T-helper 22 cell (primary cell): ENCODE results near the gene CDC42EP3.

Experiments used
- DNase-seq: peaks from one replicate; pipeline ENCODE4 v3.0.0-alpha.2; 2020; ENCODE audit warnings: low read depth

The CDC42EP3 gene

DNA sequence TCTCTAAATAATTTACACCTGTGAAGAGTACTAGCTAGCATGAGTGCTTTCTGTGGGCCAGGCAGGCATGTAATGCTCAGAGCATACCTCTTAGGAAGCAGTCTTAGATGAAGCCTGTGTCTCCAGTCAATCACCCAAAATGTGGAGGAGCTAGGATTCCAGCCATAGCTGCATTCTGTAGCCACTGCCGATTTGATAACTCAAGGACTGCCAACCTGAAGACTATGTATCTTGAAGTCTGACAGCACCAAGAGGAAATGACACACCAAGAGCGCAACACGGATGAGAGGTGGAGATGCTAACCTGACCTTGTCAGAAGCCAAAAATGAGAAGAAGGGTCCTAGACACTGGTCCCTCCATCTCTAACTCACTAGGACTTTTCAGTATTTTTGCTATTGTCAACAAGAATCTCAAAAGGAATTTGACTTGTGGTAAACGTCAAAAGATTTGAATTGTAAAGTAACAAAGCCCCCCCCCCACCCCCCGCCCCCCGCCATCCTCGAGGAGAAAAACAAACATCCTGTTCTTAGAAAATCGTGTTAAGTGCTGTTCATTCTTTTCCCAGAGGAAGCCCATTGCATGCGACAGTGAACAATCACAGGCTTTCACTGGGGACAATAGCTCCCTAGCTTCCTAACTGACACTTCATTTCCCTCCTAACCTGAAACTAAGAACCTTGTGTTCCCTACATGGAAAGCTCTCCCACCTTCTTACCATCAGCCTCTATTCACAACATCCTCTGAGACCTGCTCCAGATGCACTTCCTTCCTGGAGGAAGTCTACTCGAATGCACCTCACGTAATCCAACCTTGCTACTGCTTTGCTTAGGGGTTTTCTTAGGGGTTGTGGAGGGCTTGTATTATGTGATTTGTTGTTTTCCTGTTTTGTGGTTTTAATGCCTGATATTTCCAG, 14.7 kb downstream of the CDC42EP3 start:
- no peak for DNase-seq

- DNase-seq, result no peak
Observed at GRCh38 chr2:37654932-37655841, 16.3 kb downstream of the CDC42EP3 start.

DNA sequence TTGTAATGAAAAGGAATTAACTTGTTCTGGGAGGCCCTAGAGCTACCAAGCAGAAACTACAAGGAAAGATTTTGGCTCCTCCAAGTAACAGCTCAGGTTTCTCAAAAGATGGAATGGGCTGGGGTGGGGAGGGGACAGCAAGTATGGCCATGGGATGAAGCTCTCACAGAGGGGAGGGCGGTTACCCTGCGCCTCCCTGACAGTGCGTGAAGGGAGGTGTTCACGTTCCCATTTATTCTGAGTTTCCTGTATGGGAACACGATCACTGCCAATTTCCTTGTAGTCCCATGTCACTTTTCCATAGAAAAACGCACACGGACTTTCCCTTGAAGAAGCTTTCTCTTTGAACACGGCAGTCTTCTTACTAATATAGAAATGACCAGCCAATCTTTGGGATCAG, 17.0 kb downstream of the CDC42EP3 start:
- DNase-seq, result no peak

DNA sequence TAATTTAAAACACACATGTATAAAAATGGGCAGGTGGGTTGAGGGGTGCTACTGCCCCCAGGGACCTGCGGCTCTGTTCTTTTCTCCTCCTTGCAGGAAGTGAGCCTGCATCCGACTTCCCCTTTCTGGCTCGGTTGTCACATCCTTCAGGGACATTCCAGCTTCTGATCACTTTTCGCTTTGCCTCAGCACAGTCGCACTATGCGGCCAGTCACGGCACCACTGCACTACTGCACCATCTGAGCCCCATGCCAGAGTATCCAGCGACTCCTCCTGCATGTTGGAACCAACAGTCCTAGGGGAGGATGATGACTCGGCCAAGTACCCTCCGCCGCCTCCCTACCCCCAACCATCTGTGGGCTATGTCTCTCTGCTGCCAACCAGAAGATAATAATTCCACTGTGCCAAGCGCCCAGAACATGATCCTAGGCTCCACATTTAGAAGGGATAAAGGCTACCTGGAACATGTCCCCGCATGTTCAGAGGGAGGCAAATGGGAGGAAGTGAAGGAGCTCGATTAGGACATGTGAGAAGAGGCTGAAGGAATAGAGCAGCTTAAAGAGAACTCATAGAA, 17.6 kb downstream of the CDC42EP3 start:
- peak; percentile 32 for DNase-seq

GRCh38 chr2:37653093-37653492, 18.3 kb downstream of the CDC42EP3 start:
- no peak for DNase-seq

GRCh38 chr2:37652199-37652640, 19.2 kb downstream of the CDC42EP3 start:
- DNase-seq, result no peak

- no peak for DNase-seq
Observed at GRCh38 chr2:37650548-37651093, 20.8 kb downstream of the CDC42EP3 start.

GRCh38 chr2:37649518-37649917, 21.9 kb downstream of the CDC42EP3 start:
- DNase-seq, result no peak

DNA sequence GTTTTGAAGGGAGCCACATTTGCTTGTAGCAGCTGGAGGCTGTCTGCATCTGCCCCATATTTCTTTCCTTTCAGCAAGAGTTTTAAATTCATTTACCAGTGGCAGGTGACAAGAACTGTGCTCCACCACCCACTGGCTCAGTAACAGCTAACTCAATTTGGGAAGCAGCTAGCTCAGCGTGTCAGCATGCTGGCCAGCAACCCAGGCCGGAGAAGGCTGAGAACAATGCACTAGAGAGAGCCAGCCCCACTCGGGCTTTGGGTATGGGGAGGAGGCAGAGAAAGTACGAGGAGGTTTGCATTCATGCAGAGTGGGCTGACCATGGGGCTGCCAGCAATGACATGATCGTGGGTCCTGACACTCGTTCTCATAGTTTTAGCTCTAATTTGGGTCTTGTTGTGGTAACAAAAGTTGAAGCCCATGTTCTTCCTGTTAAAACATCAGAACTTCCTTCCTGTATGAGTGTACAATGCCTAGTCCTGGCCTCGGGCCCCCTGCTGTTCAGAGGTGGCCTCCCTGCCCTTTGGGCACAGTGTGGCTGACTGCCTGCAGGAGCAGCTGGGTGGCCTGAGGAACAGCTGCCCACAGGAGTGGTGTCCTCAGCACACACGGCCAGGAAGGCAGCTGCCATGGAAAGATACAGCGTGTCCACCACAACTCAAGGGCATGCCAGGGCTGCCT, 23.0 kb downstream of the CDC42EP3 start:
- peak; percentile 40 for DNase-seq

DNA sequence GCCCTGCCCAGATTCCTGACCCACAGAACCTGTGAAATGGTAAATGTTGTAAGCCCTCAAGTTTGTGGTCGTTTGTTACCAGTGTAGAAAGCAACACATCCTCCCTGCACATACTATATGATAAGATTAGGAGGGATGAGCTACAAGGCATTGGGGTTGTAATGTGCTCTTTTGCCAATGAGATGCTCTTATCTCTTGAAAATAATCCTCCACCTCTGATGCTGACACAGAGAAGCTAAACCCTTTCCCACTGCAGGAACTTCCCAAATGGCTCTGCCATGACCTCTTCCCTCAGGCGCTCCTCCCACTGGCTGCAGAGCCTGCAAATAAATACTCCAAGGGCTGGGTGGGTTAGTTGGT, 23.5 kb downstream of the CDC42EP3 start:
- no peak for DNase-seq

DNA sequence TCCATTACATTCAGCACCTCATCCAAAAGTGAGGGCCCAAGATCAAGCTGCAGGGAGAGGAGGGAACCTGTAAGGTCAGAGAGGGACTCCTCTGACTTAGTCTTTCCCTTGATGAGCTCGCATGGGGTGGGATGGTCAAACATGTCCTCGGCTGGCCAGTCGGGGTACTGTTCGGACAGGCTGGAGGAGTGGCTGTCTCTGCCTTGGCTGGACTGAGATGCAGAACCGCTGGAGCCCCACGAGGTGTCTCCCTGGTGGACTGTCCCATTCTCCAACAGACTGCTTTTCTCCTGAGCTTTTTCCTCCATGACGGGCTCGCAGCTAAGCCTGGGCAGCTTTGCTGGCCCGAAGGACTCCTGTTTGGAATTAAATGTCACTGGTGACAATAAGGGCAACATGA, 25.6 kb downstream of the CDC42EP3 start:
- DNase-seq, result no peak

DNA sequence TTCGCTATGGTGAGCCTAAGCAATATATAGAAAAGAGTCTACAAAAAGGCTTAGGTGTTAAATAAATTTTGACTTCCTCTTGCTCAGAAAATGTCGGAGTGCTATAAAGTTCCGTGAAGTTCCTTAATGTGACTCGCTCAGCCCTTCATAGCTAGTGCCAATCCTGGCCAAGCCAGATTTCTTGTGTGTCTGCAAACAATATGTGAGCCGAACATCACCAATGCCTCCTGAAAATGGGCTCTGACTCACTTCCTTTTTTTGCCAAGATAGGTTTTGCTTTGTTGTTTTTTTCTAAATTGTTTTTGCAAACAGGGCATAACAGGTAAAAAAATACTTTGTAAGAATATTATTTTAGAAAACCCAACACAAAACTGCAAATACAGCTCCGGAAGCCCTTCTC, 26.1 kb downstream of the CDC42EP3 start:
- DNase-seq, result peak; percentile 36

GRCh38 chr2:37644191-37644590, 27.3 kb downstream of the CDC42EP3 start:
- DNase-seq, result no peak

GRCh38 chr2:37643730-37644078, 27.7 kb downstream of the CDC42EP3 start:
- DNase-seq, result no peak

- DNase-seq, result no peak
Observed at GRCh38 chr2:37642907-37643729, 28.3 kb downstream of the CDC42EP3 start.

- no peak for DNase-seq
Observed at GRCh38 chr2:37641582-37642171, 29.8 kb downstream of the CDC42EP3 start.

DNA sequence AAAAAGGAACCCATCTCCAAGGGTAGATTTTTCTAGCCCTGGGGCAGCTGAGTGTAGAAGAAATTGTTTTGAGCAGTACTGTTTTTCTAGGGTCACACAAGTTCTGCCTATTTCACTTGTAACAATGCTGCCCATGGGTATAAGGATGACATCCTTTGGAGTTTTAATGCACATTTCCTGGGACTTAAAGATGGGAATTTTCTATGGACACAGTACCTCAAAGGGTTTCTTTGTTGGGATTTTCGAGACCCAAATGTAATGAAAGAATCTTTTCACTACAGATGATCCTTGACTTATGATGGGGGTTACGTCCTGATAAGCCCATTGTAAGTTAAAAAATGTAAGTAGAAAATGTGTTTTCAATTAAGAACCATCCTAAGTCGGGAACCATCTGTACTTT, 31.8 kb downstream of the CDC42EP3 start:
- no peak for DNase-seq

GRCh38 chr2:37638973-37639372, 32.5 kb downstream of the CDC42EP3 start:
- DNase-seq, result no peak

DNA sequence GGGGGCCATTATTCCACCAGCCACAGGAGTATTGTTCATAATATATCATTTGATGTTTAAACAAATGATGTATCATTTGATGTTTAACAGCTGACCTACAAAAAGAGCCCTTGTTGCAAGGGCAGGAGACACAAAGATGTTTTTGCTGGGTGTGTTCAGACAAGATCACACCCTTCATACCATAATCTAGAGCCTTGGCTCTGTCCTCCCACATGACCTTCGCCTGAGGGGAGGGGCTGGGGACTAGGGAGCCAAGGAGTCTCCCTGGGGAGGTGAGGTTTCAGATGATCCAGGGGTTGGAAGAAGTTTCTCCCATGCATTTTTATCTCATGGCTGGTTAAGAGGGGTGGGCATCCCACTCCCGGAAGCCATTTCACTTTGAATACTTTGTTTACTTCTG, 33.5 kb downstream of the CDC42EP3 start:
- DNase-seq, result no peak

DNA sequence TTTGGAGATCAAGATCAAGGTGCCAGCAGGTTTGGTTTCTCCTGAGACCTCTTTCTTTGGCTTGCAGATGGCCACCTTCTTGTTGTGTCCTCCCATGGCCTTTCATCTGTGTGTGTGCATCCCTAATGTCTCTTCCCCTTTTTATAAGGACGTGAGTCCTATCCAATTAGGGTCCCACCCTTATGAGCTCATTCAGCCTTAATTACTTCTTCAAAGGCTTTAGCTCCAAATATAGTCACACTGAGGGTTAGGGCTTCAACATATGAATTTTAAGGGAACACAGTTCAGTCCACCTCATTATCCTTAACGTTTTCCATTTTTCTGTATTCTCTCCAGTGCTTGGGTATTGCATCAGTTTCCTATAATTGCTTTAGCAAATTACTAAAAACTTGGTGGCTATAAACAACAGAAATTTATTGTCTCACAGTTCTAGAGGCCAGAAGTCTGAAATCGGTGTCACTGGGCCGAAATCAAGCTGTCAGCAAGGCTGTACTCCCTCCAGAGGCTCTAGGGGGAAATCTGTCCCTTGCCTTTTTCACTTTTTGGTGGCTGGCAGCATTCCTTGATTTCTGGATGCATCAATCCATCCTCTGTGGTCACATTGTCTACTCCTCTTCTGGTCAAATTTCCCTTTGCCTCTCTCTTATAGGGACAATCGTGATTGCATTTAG, 34.1 kb downstream of the CDC42EP3 start:
- no peak for DNase-seq
